Nephron (organoid): ENCODE results near the gene TMEM214.

Experiments used
- H3K27ac Mint-ChIP-seq, 3 experiments: 2 replicates each; pipeline ENCODE4 v1.8.0; 2020; ENCODE audit warnings: mixed read lengths in 3 of 3, mild to moderate bottlenecking in 2 of 3, moderate library complexity in 1 of 3
- H3K27me3 Mint-ChIP-seq: 2 replicates; pipeline ENCODE4 v1.8.0; 2021; ENCODE audit warnings: low read depth, mild to moderate bottlenecking, moderate library complexity, mixed read lengths
- H3K36me3 Mint-ChIP-seq: 2 replicates; pipeline ENCODE4 v1.8.0; 2020; ENCODE audit warnings: low read depth, mixed read lengths
- H3K4me1 Mint-ChIP-seq: 2 replicates; pipeline ENCODE4 v1.8.0; 2020; ENCODE audit warnings: mixed read lengths
- H3K4me3 Mint-ChIP-seq, 3 experiments: 2 replicates each; pipeline ENCODE4 v1.8.0; 2020; ENCODE audit warnings: mild to moderate bottlenecking in 3 of 3, mixed read lengths in 3 of 3, moderate library complexity in 2 of 3
- H3K9me3 Mint-ChIP-seq: 2 replicates; pipeline ENCODE4 v1.8.0; 2020; ENCODE audit warnings: mixed read lengths
- CTCF ChIP-seq, 3 experiments: fragments of 200-600 bp; sonication (generic); IDR thresholded peaks; one replicate each; pipeline ENCODE4 v1.5.0; 2021; ENCODE audit warnings: antibody characterized with exemption in 3 of 3; ENCODE audit not compliant: unreplicated experiment in 3 of 3

Gene TMEM214

DNA sequence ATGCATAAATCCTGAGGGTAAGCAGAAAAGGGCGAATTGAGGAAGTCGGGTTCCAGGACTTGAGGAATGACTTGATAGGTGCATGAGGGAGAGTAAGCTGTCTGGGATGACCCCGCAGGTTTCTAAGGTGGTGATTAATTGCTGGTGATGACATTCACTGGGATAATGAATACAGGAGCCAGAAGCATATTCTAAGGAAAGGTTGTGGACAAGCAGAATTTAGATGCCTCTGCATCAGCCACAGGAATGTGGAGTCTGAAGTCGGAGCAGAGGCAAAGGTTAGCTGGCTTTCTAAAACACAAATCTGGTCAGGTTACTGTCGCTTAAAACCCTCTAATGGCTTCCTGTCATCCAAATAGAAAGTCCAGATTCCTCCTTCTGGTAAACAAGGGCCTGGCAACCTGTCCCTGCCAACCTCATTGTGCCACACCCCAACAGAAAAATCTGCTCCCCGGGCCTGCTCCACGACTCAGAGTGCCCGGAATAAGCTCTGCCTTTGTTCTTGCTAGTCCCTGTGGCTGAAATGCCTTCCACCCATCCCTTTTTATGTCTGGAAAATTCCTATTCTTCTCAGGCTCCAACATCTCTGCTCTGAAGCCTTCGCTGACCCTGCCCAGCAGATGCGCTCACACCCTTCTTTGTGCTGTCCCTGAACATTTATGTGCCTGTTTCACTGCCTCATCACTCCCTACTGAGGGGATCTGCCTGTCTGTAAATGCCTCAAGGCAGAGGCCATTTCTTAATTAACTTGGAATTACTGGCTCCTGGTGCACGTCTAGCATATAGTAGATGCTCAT is 11.3 kb upstream of the TMEM214 start:
- Mint-ChIP-seq H3K27me3 (peaks cover 4% of the 10 kb centered on the region), H3K36me3 (peaks cover 16% of the 10 kb centered on the region), H3K9me3 (no peaks in the 10 kb centered on the region), H3K4me3 (no peak overlapping the region), H3K27ac (peak overlapping the region in 1 of 3 experiments; percentile 14), H3K4me1 (peaks cover 38% of the 10 kb centered on the region)
- no peak for TF ChIP-seq CTCF (IDR thresholded peaks at IDR 0.05; ENCODE audit: unreplicated experiment in 3 of 3)

- no peak overlapping the region for H3K27ac Mint-ChIP-seq
- H3K27me3 Mint-ChIP-seq: peaks cover 4% of the 10 kb centered on the region
- no peaks in the 10 kb centered on the region for H3K9me3 Mint-ChIP-seq
- TF ChIP-seq CTCF (IDR thresholded peaks at IDR 0.05; ENCODE audit: unreplicated experiment in 3 of 3): no peak
- peaks cover 31% of the 10 kb centered on the region for H3K4me1 Mint-ChIP-seq
- no peak overlapping the region for H3K4me3 Mint-ChIP-seq
- H3K36me3 Mint-ChIP-seq: peaks cover 16% of the 10 kb centered on the region
Observed at GRCh38 chr2:27023740-27024139, 9.0 kb upstream of the TMEM214 start.

GRCh38 chr2:27024188-27024587 is 8.6 kb upstream of the TMEM214 start:
- Mint-ChIP-seq H3K27me3 (peaks cover 4% of the 10 kb centered on the region), H3K27ac (no peak overlapping the region), H3K36me3 (peaks cover 16% of the 10 kb centered on the region), H3K9me3 (no peaks in the 10 kb centered on the region), H3K4me1 (peaks cover 31% of the 10 kb centered on the region), H3K4me3 (no peak overlapping the region)
- no peak for TF ChIP-seq CTCF (IDR thresholded peaks at IDR 0.05; ENCODE audit: unreplicated experiment in 3 of 3)

- H3K4me1 Mint-ChIP-seq: peaks cover 25% of the 10 kb centered on the region
- TF ChIP-seq CTCF (IDR thresholded peaks at IDR 0.05; ENCODE audit: unreplicated experiment in 3 of 3): no peak
- peaks cover 20% of the 10 kb centered on the region for H3K36me3 Mint-ChIP-seq
- H3K27me3 Mint-ChIP-seq: peaks cover 4% of the 10 kb centered on the region
- no peaks in the 10 kb centered on the region for H3K9me3 Mint-ChIP-seq
- no peak overlapping the region for H3K4me3 Mint-ChIP-seq
- H3K27ac Mint-ChIP-seq: no peak overlapping the region
Observed at GRCh38 chr2:27024812-27025211, 8.0 kb upstream of the TMEM214 start.

GRCh38 chr2:27025281-27025800 is 7.4 kb upstream of the TMEM214 start:
- Mint-ChIP-seq H3K27ac (no peak overlapping the region), H3K4me3 (no peak overlapping the region), H3K36me3 (peaks cover 22% of the 10 kb centered on the region), H3K9me3 (no peaks in the 10 kb centered on the region), H3K27me3 (peaks cover 4% of the 10 kb centered on the region), H3K4me1 (peaks cover 22% of the 10 kb centered on the region)
- TF ChIP-seq CTCF (IDR thresholded peaks at IDR 0.05; ENCODE audit: unreplicated experiment in 3 of 3): no peak
